Dendritic cell treated with granulocyte-macrophage colony-stimulating factor and Interleukin-4, amounts not matched to agents 40 ng/mL and 50 ng/mL, for 4 days (primary cell): ENCODE results near the gene LRCH2.

ENCODE experiments used
- H3K27ac Mint-ChIP-seq: one replicate; pipeline ENCODE4 v1.8.0; 2022; ENCODE audit warnings: mild to moderate bottlenecking, mixed read lengths
- H3K27me3 Mint-ChIP-seq: one replicate; pipeline ENCODE4 v1.8.0; 2022; ENCODE audit warnings: mild to moderate bottlenecking, mixed read lengths
- H3K36me3 Mint-ChIP-seq: one replicate; pipeline ENCODE4 v1.8.0; 2022; ENCODE audit warnings: low read depth, mixed read lengths
- H3K4me1 Mint-ChIP-seq: one replicate; pipeline ENCODE4 v1.8.0; 2022; ENCODE audit warnings: low read depth, mixed read lengths
- H3K4me3 Mint-ChIP-seq: one replicate; pipeline ENCODE4 v1.8.0; 2022; ENCODE audit warnings: mild to moderate bottlenecking, moderate library complexity, mixed read lengths
- H3K9me3 Mint-ChIP-seq: one replicate; pipeline ENCODE4 v1.8.0; 2022; ENCODE audit warnings: mixed read lengths
- intact Hi-C: fragments of 100-400 bp; cut with micrococcal nuclease; formaldehyde crosslinking; loops from one replicate; pipeline ENCODE4 v1.15.0; 2022

Gene LRCH2

GRCh38 chrX:115183980-115184379 lies 49.9 kb downstream of the LRCH2 start:
- no peaks in the 10 kb centered on the region for H3K4me1 Mint-ChIP-seq
- no peak overlapping the region for H3K4me3 Mint-ChIP-seq
- no peak overlapping the region for H3K27ac Mint-ChIP-seq
- no peaks in the 10 kb centered on the region for H3K27me3 Mint-ChIP-seq
- intact Hi-C loops: no loop called here
- H3K9me3 Mint-ChIP-seq: peaks cover 5% of the 10 kb centered on the region
- no peaks in the 10 kb centered on the region for H3K36me3 Mint-ChIP-seq

DNA sequence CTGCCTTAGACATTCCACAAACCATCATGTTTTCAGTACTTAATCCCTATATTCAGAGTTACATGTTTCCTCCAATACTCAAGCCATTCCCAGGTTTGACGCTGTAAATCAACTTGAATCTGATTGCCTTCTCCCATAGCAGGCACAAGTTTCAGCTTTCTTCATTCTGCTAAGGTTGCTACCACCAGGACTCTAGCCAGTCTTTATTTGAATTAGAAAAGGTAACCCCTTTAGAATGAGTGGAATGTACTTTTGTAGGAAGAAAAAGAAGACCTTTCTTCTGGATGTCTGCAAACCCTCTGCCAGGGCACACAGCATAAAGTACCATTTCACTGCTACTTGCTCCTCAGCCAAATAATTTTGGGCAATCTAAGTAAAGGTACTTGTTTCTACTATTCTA lies 55.4 kb downstream of the LRCH2 start:
- intact Hi-C loops: no loop called here
- H3K4me1 Mint-ChIP-seq: no peaks in the 10 kb centered on the region
- no peaks in the 10 kb centered on the region for H3K27me3 Mint-ChIP-seq
- H3K9me3 Mint-ChIP-seq: no peaks in the 10 kb centered on the region
- H3K4me3 Mint-ChIP-seq: no peak overlapping the region
- H3K36me3 Mint-ChIP-seq: no peaks in the 10 kb centered on the region
- H3K27ac Mint-ChIP-seq: no peak overlapping the region

GRCh38 chrX:115177932-115178331 lies 56.0 kb downstream of the LRCH2 start:
- no peaks in the 10 kb centered on the region for H3K9me3 Mint-ChIP-seq
- intact Hi-C loops: no loop called here
- H3K27ac Mint-ChIP-seq: no peak overlapping the region
- no peak overlapping the region for H3K4me3 Mint-ChIP-seq
- no peaks in the 10 kb centered on the region for H3K4me1 Mint-ChIP-seq
- H3K36me3 Mint-ChIP-seq: no peaks in the 10 kb centered on the region
- H3K27me3 Mint-ChIP-seq: no peaks in the 10 kb centered on the region

DNA sequence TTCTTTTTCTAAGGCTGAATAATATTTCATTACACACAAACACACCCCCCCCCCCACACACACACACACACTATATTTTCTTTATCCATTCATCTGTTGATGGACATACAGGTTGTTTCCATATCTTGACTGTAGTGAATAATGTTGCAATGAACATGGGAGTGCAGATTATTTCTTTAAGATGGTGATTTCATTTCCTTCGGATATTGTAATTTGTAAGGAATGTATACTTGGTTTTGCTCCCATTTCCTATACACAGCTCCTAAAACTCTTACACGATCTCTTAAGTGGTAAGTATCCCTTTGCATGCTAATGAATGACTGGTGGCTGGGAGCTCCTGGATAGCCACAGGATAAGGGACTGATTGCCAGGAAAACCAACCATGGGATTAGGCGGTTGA lies 59.3 kb downstream of the LRCH2 start:
- Mint-ChIP-seq H3K9me3 (no peaks in the 10 kb centered on the region), H3K27ac (no peak overlapping the region), H3K4me1 (no peaks in the 10 kb centered on the region), H3K4me3 (no peak overlapping the region), H3K36me3 (no peaks in the 10 kb centered on the region), H3K27me3 (no peaks in the 10 kb centered on the region)
- intact Hi-C loops: no loop called here

DNA sequence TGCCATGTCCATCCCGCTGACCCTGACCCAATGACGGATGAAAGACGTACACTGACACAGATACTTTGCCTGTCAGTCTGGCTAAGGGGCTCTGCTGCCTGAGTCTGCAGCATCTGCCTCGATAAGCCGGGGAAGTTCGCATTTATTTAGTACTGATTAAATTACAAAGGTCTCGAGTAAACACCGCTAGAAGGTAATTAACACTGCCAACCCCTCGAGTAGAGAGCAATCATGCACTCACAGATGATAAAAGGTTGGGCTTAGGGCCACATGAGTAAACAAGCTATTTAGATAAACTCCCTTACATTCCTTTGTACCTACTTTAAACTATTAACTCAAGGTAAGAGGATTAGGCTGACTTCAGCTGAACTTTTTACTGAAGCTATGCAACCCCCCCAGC lies 60.7 kb downstream of the LRCH2 start:
- Mint-ChIP-seq H3K27me3 (no peaks in the 10 kb centered on the region), H3K36me3 (no peaks in the 10 kb centered on the region), H3K4me3 (no peak overlapping the region), H3K9me3 (no peaks in the 10 kb centered on the region), H3K4me1 (no peaks in the 10 kb centered on the region), H3K27ac (no peak overlapping the region)
- intact Hi-C loops: no loop called here

DNA sequence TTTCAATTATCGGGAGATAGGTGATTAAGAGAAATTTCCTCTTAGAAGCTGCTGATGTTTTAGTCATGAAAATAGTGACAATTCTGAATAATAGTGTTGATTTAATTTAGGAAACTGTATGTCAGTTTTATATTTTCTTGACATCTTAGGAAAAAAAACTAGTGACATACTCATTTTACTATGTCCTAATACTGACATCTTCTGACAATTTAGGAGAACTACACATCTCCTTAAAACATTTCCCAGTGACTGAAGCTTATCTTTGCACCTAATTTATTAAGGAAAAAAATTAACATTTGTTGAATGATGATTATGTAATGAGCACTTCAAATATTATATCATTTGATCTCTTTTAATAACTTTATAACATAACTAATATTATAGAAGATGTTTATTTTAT lies 86.7 kb downstream of the LRCH2 start:
- H3K27me3 Mint-ChIP-seq: no peaks in the 10 kb centered on the region
- intact Hi-C loops: no loop called here
- no peaks in the 10 kb centered on the region for H3K4me1 Mint-ChIP-seq
- no peak overlapping the region for H3K4me3 Mint-ChIP-seq
- no peaks in the 10 kb centered on the region for H3K36me3 Mint-ChIP-seq
- no peaks in the 10 kb centered on the region for H3K9me3 Mint-ChIP-seq
- H3K27ac Mint-ChIP-seq: no peak overlapping the region

GRCh38 chrX:115142057-115142456 lies 91.8 kb downstream of the LRCH2 start:
- no peaks in the 10 kb centered on the region for H3K9me3 Mint-ChIP-seq
- intact Hi-C loops: no loop called here

DNA sequence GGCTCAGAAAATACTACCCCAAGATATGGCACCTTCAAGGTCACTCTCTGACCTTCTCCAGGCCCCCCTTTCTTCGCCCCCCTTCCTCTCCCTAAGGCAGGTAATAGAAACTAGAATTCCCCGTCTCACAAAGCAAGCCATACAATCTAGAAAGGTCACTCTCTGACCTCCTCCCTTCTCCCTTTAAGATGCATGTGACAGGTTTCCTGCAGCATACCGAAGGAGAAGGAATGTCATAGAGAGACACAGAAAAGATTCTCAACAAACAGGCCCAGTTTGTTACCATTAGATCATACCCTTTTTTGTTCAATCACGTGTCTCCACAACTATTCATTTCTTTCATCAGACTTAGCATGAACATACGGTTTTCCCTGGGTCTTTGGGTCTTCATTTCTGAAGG lies 95.9 kb downstream of the LRCH2 start:
- Mint-ChIP-seq H3K9me3 (no peaks in the 10 kb centered on the region), H3K27me3 (no peaks in the 10 kb centered on the region), H3K36me3 (no peaks in the 10 kb centered on the region), H3K27ac (no peak overlapping the region), H3K4me3 (no peak overlapping the region), H3K4me1 (no peaks in the 10 kb centered on the region)
- intact Hi-C loops: no loop called here

More at GRCh38 chrX:115142057-115142456, 91.8 kb downstream of the LRCH2 start:
- no peak overlapping the region for H3K4me3 Mint-ChIP-seq
- H3K36me3 Mint-ChIP-seq: no peaks in the 10 kb centered on the region
- H3K4me1 Mint-ChIP-seq: no peaks in the 10 kb centered on the region
- no peaks in the 10 kb centered on the region for H3K27me3 Mint-ChIP-seq
- H3K27ac Mint-ChIP-seq: no peak overlapping the region

- Mint-ChIP-seq H3K4me1 (no peaks in the 10 kb centered on the region), H3K9me3 (no peaks in the 10 kb centered on the region), H3K36me3 (no peaks in the 10 kb centered on the region), H3K4me3 (no peak overlapping the region), H3K27ac (no peak overlapping the region), H3K27me3 (no peaks in the 10 kb centered on the region)
- intact Hi-C loops: no loop called here
Observed at GRCh38 chrX:115134382-115134781, 99.5 kb downstream of the LRCH2 start.

GRCh38 chrX:115112411-115112810 lies 121.5 kb downstream of the LRCH2 start:
- H3K27ac Mint-ChIP-seq: no peak overlapping the region
- no peaks in the 10 kb centered on the region for H3K27me3 Mint-ChIP-seq
- no peaks in the 10 kb centered on the region for H3K36me3 Mint-ChIP-seq
- H3K4me3 Mint-ChIP-seq: no peak overlapping the region
- intact Hi-C loops: no loop called here
- H3K9me3 Mint-ChIP-seq: peaks cover 12% of the 10 kb centered on the region
- no peaks in the 10 kb centered on the region for H3K4me1 Mint-ChIP-seq

- intact Hi-C loops: no loop called here
- H3K36me3 Mint-ChIP-seq: no peaks in the 10 kb centered on the region
- peaks cover 52% of the 10 kb centered on the region for H3K9me3 Mint-ChIP-seq
- H3K27ac Mint-ChIP-seq: no peak overlapping the region
- no peaks in the 10 kb centered on the region for H3K27me3 Mint-ChIP-seq
- no peaks in the 10 kb centered on the region for H3K4me1 Mint-ChIP-seq
- no peak overlapping the region for H3K4me3 Mint-ChIP-seq
Observed at GRCh38 chrX:115098897-115099296, 135.0 kb downstream of the LRCH2 start.

GRCh38 chrX:115093191-115093590 lies 140.7 kb downstream of the LRCH2 start:
- H3K4me3 Mint-ChIP-seq: no peak overlapping the region
- H3K27ac Mint-ChIP-seq: no peak overlapping the region
- no peaks in the 10 kb centered on the region for H3K27me3 Mint-ChIP-seq
- no peaks in the 10 kb centered on the region for H3K4me1 Mint-ChIP-seq
- intact Hi-C loops: no loop called here
- H3K9me3 Mint-ChIP-seq: peaks cover 33% of the 10 kb centered on the region
- no peaks in the 10 kb centered on the region for H3K36me3 Mint-ChIP-seq

DNA sequence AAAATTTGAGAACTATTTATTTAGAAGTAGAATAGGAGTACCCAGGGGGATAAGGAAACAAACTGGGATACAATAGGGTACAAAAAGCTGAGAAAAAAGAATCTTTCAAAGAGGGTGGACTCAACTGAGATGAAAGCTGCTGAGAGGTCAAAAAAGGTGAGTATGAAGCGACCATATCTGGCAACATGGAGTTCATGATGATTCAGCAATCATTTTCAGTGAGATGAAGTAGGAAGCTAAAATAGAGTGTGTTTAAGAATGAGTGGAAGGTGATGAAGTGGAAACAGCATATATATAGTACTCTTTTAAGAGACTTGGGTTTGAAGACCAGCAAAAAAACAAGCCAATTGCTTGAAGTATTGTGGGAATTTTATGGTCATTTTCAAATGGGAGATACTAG lies 144.5 kb downstream of the LRCH2 start:
- Mint-ChIP-seq H3K27ac (no peak overlapping the region), H3K4me1 (no peaks in the 10 kb centered on the region), H3K36me3 (no peaks in the 10 kb centered on the region), H3K4me3 (no peak overlapping the region), H3K9me3 (peaks cover 42% of the 10 kb centered on the region), H3K27me3 (no peaks in the 10 kb centered on the region)
- intact Hi-C loops: no loop called here

- intact Hi-C loops: no loop called here
- H3K27ac Mint-ChIP-seq: no peak overlapping the region
- no peak overlapping the region for H3K4me3 Mint-ChIP-seq
- peaks cover 11% of the 10 kb centered on the region for H3K9me3 Mint-ChIP-seq
- no peaks in the 10 kb centered on the region for H3K4me1 Mint-ChIP-seq
- no peaks in the 10 kb centered on the region for H3K27me3 Mint-ChIP-seq
- H3K36me3 Mint-ChIP-seq: no peaks in the 10 kb centered on the region
Observed at GRCh38 chrX:115068896-115069295, 165.0 kb downstream of the LRCH2 start.

DNA sequence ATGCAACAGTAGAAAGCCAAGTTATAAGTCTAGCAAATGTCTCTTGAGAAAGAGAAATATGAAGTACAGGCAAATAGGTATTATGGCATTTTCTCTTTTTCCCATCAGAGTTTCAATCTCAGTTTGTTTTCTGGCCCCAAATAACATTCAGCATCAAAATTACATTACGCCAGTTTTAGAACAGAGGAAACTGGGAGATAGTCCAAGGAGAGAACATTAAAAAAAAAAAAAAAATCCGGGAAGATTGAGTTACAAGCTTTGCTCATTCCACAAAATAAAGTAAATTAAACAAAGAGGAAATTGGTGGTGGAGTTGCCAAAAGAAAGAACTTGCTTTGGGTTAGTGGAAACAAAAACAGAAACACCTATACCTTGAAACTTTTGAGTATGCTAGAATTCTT lies 166.1 kb downstream of the LRCH2 start:
- no peak overlapping the region for H3K4me3 Mint-ChIP-seq
- no peaks in the 10 kb centered on the region for H3K36me3 Mint-ChIP-seq
- intact Hi-C loops: no loop called here
- H3K27me3 Mint-ChIP-seq: no peaks in the 10 kb centered on the region
- no peak overlapping the region for H3K27ac Mint-ChIP-seq
- H3K4me1 Mint-ChIP-seq: no peaks in the 10 kb centered on the region
- peaks cover 11% of the 10 kb centered on the region for H3K9me3 Mint-ChIP-seq

DNA sequence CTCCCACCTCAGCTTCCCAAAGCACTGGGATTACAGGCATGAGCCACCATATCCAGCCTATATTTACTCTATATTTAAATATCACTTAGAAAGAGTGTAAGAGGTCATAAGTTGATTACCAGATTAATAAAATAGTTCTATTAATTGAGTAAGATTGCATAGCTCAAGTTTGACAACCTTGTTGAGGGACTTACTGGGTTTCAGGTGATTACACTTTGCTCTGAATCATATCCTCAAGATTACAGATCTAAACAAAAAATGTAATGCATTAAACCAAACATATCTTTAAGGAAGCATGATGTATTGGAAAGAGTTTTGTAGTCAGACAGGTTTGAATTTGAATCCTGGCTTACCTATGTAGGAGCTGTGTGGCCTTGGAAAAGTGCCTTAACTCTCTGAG lies 168.6 kb downstream of the LRCH2 start:
- H3K27ac Mint-ChIP-seq: no peak overlapping the region
- H3K4me1 Mint-ChIP-seq: no peaks in the 10 kb centered on the region
- H3K27me3 Mint-ChIP-seq: no peaks in the 10 kb centered on the region
- no peaks in the 10 kb centered on the region for H3K36me3 Mint-ChIP-seq
- H3K9me3 Mint-ChIP-seq: peaks cover 13% of the 10 kb centered on the region
- H3K4me3 Mint-ChIP-seq: no peak overlapping the region
- intact Hi-C loops: no loop called here
